ENCODE results near the gene NUP85.

GRCh38 chr17:75252039-75252816, 46.7 kb downstream of the NUP85 start:
- no peak for TF ChIP-seq CTCF (IDR thresholded peaks at IDR 0.05; ENCODE audit: low read length)
- no peak for TF ChIP-seq EZH2 (IDR thresholded peaks at IDR 0.05; ENCODE audit: borderline replicate concordance, low read length)

Data from OCI-LY1 (cell line).